Activated CD4-positive, CD25-positive, alpha-beta regulatory T cell treated with anti-CD3 and anti-CD28 coated beads, Interleukin-2, amount 50 U/mL, for 24 hours (primary cell): Measurements from ENCODE around the gene PKDREJ.

ENCODE experiments used
- ATAC-seq, 2 donors: fragments of 150-1000 bp; cut with Tn5 transposase; one replicate each; pipeline ENCODE4 v1.10.0; 2021; ENCODE audit warnings: mild to moderate bottlenecking in 1 of 2, moderate library complexity in 1 of 2

PKDREJ gene

DNA sequence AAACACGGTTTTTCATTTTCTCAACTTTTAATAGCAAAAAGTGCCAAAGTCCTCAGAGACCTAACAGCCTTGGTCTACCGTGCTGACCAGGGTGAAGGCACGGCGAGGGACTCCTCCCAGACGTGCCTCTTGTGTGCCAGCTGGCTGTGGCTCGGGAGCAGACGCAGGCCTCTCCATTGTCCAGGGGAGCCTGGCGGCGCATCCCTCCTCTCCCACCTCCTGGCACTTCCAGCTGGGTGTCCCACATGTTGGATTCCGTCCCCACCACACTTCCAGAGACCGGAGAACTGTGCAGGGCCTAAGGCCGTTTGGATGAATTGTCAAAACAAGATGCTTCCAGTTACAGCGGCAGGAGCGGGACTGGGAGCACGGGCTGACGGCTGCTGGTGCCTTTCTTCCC is 24.6 kb downstream of the PKDREJ start:
- ATAC-seq, result no peak

DNA sequence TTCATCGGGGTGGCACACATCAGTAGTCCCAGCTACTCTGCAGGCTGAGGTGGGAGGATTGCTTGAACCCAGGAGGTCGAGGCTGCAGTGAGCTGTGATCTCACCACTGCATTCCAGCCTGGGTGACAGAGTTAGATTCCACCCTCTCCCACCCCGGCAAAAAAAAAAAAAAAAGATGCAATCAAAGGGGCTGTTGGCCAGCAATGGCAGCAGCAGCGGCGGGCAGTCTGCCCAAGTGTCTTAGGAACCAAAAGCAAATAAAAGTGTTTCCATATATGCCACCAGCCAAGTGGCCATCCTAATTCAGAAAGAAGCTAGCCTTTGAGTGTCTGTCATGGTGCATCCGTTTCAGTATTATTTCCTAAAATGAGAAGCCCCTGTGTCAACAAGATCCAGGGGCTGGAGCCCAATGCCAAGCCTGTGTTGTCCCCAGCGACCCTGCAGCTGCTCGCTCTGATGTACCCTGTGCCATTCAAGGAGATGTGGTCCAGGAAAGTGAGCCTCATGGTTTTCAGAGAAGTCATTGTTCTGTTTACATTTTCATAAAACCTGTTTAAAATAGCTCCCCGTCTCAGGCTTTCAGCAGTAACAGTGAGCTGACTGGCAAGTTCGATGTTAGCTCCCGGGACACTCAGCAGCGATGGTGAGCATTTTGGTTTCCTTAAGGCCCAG is 25.6 kb downstream of the PKDREJ start:
- no peak for ATAC-seq

DNA sequence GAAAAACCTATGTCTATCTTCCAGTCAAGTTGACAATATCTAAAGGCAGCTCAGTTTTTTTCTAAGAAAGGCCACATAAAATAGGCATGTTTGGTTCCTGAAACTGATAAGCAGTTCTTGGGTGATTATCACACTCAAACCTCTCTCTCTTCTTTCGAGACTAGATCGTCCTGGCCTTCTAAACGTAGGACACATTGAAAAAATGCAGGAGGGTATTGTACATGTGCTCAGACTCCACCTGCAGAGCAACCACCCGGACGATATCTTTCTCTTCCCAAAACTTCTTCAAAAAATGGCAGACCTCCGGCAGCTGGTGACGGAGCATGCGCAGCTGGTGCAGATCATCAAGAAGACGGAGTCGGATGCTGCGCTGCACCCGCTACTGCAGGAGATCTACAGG is 28.2 kb downstream of the PKDREJ start:
- ATAC-seq, result no peak

DNA sequence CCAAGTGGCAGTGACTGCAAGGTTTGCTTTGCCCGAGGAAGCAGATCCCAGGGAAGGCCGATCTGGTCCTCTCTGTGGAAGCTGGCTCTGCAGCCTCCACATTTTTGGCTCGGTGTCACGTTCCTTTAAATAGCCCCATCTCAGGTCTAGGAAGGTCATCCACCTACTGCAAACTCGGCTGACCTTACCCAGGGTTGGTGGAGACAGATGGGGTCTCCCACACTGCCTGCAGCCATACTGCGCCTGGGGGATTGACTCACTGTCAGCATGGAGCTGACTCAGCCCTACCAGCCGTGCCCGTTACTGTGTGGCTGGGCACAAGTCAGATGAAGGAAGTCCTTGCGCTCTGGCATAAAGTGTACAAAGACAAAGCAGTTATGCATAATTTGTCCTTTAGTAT is 29.9 kb downstream of the PKDREJ start:
- no peak for ATAC-seq

DNA sequence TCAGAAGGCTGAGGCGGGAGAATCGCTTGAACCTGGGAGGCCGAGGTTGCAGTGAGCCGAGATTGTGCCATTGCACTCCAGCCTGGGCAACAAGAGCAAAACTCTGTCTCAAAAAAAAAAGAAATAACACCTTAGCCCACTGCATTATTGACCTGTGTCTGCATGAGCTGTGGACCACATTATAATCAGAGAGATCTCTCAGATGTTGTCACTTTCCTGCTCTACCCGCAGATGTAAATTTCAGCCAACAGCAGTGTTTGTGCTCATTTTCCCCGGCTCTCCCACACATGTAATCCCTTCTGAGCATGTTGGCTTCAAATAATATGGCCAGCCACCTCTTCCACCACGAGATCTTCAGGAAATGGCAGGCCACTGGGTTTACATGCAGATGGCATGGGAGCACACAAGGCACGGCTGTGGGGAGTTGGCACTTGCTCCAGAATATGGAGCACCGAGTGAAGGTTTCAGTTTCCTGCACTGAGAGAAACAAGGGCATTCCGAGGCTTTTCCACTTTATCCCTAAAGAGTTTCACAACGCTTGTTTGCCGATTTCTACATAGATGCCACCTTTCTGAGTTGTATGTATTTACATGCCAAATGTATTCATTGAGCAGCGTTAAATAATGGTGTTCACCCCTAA is 32.8 kb downstream of the PKDREJ start:
- ATAC-seq, result no peak

DNA sequence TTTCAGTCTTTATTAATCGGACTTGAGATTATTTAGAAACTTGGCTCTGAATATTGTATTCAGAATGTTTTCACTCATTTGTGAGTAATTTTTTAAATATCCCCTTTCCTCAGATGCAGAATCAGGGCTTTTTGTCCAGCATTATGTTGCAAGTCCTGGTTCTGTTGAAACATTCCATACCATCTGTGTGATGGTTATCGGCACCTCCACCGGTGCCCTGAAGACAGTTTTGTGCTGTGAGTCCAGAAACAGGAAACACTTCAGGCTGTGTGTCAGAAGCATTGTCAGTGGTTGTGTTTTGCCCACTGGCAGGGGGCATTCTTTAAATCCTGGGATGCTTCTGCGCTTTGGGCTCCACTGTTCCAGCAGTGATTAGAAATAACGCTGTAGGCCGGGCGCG is 33.4 kb downstream of the PKDREJ start:
- no peak for ATAC-seq

DNA sequence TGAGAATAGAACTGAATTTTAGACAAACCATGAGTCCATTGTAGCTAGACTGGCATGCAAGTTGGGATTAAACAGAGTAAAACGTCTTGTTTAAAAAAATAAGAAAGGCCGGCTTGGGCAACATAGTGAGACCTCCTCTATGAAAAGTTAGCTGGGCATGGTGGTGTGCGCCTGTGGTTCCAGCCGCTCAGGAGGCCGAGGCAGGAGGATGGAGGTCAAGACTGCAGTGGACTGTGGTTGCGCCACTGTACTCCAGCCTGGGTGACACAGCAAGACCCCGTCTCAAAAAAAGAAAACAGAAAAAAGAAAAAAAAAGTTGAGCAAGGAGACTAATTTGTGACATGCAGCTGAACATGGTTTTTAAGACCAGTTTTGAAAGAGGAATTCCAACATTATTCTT is 36.6 kb downstream of the PKDREJ start:
- ATAC-seq, result no peak

DNA sequence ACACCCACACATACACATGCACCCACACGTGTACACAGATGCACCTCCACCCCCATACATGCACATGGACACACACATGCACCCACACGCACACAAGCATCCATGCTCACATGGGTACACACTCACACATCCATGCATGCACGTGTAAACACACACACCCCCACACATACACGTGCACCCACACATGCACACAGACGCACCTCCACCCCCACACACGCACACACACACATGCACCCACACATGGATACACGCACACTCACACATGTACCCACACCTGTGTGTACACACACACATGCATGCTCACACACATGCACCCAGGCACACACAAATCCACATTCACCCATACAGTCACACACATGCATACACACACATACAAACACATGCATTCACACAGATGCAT is 37.5 kb downstream of the PKDREJ start:
- no peak for ATAC-seq

DNA sequence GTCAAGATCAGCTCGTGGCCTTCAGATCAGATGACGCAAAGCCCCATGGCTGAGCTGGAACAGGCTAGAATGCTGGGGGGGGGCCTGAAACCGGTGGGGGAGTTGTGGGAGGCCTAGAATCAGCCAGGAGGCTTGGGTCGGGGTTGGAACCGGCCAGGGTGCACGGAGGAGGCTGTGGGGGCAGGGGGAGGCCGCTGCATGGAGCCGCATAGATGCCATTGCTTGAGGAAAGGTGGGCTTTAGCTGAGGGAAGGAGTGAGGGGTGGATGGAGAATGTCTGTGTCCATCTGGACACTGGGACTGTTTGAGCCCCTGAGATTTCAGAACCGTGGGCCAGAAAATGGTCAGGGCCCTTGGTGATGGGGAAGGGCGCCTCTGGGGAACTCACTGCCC is 38.2 kb downstream of the PKDREJ start:
- ATAC-seq, result no peak

DNA sequence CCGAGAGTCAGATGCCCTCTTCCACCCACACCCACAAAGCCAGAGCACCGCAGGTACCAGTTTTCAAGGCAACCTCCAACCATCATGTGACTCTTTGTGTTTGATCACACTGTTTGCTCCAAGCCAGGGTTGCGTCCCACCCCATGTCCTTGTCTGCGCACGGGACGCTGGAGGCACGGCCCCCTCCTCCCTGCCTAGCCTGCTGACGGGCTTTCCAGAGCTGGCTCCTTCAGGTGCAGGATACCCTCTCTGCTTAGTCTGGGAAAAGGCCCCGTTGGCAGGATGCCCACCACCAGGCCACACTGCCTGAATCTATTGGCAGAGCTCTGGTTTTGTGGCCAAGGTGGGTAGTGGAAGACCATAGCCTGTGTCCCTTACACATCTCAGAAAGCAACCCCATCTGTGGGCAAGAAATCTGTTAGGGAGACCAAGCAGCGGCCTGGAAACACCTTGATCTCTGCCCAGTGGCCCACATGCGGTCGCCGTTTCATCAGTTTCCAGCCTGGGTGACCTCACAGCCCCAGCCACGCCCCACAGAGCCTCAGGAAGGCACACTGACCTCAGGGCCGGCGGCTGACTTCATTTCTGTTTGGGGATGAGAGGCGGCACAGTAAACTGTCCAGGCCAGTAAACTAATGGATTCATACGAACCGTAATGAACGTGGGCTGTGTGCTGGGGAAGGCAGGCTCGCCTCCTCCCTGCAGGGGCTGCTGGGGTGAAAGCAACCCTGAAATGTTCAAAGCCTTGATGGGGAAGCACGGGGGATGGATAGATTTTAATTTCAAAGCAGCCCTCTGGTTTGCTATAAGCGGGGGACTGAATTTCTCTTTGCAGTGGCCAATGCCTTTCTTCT is 38.9 kb downstream of the PKDREJ start:
- no peak for ATAC-seq

DNA sequence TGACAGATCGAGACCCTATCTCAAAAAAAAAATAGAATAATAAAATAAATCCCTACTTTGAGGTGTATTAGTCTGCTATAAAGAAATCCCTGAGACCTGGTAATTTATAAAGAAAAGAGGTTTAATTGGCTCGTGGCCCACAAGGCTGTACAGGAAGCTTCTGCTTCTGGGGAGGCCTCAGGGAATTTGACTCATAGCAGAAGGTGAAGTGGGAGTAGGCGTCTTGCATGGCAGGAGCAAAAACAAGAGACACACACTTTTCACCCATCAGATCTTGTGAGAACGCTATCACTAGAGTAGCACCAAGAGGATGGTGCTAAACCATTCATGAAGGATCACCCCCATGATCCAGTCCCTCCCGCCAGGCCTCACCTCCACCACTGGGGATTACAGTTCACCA is 42.2 kb downstream of the PKDREJ start:
- no peak for ATAC-seq

DNA sequence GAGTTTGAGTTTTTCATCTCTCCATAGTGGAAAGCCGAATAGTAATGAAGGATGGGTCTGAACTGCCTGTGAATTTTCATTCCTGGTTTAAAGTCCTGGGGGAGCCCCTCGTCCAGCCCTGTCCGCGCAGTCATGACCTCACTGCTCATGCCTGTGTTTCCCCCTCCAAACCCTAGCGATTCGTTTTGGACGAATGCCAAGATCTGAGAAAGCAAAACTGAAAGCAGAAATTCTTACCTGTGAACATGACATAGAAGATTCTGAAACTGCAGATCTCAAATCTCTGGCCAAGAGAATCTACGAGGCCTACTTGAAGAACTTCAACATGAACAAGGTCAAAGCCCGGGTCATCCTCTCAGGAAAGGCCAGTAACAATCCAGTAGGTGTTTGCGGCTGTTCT is 43.5 kb downstream of the PKDREJ start:
- no peak for ATAC-seq

DNA sequence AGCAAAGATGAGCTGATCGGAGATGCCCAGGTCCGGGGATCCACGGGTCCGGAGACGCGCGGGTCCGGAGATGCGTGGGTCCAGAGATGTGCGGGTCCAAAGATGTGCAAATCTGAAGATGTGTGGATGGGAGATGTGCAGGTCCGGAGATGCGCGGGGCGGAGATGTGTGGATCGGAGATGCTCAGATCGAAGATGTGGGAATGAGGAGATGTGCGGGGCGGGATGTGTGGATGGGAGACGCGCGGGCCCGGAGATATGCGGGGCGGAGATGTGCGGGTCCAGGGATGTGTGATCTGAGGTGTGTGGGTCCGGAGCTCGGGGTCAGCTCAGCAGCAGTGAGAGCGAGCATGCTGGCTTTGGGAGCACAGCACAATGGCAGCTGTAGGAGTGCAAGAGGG is 48.5 kb downstream of the PKDREJ start:
- no peak for ATAC-seq

DNA sequence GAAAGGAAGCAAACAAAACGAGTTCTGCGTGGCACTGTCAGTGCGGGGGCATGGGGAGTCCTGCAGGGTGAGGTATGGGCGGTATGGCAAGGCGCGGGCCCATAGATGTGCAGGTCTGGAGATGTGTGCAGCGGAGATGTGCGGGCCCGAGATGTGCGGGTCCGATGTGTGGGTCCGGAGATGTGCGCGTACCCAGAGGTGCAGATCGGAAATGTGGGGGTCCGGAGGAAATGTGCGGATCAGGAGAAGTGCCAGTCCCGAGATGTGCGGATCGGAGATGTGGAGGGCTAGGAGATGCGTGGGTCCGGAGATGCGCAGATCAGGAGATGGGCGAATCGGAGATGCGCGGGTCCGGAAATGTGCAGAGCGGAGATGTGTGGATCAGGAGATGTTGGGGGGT is 49.0 kb downstream of the PKDREJ start:
- no peak for ATAC-seq

DNA sequence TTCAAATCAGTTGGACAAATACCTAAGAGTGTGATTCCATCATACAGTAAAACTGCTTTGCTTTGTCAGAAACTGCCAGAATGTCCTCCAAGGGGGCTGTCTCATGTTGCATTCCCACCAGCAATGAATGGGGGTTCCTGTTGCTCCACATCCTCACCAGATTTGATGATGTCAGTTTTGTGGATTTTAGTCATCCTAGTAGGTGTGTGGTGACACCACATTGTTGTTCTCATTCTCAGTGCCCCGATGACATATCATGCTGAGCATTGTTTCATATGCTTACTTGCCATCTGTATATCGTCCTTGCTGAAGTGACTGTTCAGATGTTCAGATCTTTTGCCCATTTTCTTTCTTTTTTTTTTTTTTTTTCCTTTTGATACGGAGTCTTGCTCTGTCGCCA is 50.1 kb downstream of the PKDREJ start:
- ATAC-seq, result peak; percentile 44 to 62

DNA sequence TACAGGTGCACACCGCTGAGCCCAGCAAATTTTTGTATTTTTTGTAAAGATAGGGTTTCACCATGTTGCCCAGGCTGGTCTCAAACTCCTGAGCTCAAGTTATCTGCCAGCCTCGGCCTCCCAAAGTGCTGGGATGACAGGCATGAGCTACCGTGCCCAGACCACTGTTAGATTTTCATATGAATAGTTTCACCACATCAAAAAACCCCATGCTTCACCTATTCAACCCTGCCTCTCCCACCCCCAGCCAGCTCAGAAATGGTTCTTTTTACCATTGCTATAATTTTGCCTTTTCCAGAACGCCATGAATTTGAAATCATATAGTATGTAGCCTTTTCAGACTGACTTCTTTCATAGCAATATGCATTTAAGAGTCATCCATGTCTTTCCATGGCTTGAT is 50.9 kb downstream of the PKDREJ start:
- no peak for ATAC-seq

DNA sequence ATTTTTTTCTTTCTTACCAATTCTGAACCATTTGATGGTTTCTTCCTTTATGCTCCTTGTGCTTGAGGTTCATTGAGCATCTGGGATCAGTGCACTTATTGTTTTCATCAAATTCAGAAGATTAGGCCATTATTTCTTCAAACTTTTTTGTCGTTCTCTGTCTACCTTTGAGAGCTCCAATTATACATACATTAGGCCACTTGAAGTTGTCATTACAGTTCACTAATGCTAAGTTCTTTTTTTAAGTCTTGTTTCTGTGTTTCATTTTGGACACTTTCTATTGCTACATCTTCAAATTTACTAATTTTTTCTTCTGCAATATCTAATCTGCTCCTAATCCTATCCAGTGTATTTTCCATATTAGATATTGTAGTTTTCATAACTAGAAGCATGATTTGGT is 53.9 kb downstream of the PKDREJ start:
- no peak for ATAC-seq
